K562 (cell line): ENCODE results near the gene PPARD.

Source experiments
- ARID1B ChIP-seq: fragments of 450-650 bp; IDR thresholded peaks from 2 replicates; pipeline ENCODE4 v1.6.1; 2016; ENCODE audit warnings: antibody characterized with exemption, mild to moderate bottlenecking, inconsistent platforms
- BACH1 ChIP-seq: fragments of 200-800 bp; sonication (Bioruptor generic); IDR thresholded peaks from 2 replicates; pipeline ENCODE4 v1.6.1; 2016; ENCODE audit warnings: missing genetic modification characterization, missing compliant biosample characterization
- NCOA2 ChIP-seq, 2 experiments: fragments of 450-650 bp; IDR thresholded peaks; 2 replicates each; pipeline ENCODE4 v1.6.1; 2018; ENCODE audit warnings: mild to moderate bottlenecking in 2 of 2, moderate library complexity in 1 of 2; ENCODE audit not compliant: partially characterized antibody in 2 of 2
- RNF2 ChIP-seq: sonication (generic); IDR thresholded peaks from 2 replicates; pipeline ENCODE4 v1.6.1; 2016
- TAL1 ChIP-seq: fragments of 450-650 bp; IDR thresholded peaks from 2 replicates; pipeline ENCODE4 v1.6.1; 2016; ENCODE audit warnings: mild to moderate bottlenecking
- TF ChIP-seq, protein P1 (sequence below), 3 experiments: IDR thresholded peaks in 2 of 3; conservative IDR thresholded peaks in 1 of 3; 2 replicates each; pipeline ENCODE4 v1.5.1; 2011 to 2012; ENCODE audit warnings: low read length in 3 of 3, mild to moderate bottlenecking in 3 of 3, control low read depth in 2 of 3, improper control_type of control experiment in 1 of 3, inconsistent platforms in 1 of 3, low read depth in 1 of 3, mixed read lengths in 1 of 3, moderate library complexity in 1 of 3; ENCODE audit not compliant: insufficient read depth in 2 of 3
- TF ChIP-seq, protein P2 (sequence below), 2 experiments: fragments of 200-800 bp in 1 of 2; sonication (Bioruptor generic) in 1 of 2; sonication (generic) in 1 of 2; formaldehyde crosslinking in 1 of 2; IDR thresholded peaks in 1 of 2; conservative IDR thresholded peaks in 1 of 2; 2 replicates each; pipeline versions ENCODE4 v1.5.0 to v1.6.1; 2016 to 2020; ENCODE audit warnings: missing compliant biosample characterization in 1 of 2, missing genetic modification characterization in 1 of 2, missing genetic modification reagents in 1 of 2
- TF ChIP-seq, protein P3 (sequence below): sonication (generic); formaldehyde crosslinking; IDR thresholded peaks from 2 replicates; pipeline ENCODE4 v1.8.1; 2023; ENCODE audit warnings: mild to moderate bottlenecking, missing genetic modification reagents

DNA sequence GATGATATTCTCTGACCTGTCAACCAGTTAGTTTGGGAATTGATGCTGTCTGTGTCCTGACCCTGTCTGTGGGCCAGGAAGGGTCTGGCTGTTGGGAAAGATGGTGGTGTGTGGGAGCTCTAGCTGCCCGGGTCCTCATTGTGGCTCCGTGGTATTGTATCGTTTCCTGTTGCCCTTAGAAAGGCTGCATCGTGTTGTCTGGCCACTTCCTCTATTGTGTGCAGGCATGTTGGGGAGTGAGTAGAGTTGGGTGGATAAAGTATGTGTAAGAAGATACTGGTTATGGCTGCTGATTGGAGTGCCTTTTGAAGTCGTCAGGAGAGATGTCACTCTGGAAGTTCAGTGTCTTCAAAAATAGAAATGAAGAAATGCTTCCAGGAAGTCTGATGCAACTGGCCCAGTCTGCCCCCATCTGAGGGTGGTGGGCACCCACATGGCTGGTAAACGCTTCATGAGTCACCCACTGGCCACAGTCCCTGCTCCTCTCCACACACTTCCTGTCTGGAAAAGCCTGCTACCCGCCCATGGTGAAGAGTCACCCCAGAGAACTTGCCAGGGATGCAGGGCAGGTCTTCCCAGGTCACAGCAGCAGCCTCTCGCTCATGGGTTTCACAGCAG is 27.9 kb downstream of the PPARD start:
- TF ChIP-seq, protein P1, sequence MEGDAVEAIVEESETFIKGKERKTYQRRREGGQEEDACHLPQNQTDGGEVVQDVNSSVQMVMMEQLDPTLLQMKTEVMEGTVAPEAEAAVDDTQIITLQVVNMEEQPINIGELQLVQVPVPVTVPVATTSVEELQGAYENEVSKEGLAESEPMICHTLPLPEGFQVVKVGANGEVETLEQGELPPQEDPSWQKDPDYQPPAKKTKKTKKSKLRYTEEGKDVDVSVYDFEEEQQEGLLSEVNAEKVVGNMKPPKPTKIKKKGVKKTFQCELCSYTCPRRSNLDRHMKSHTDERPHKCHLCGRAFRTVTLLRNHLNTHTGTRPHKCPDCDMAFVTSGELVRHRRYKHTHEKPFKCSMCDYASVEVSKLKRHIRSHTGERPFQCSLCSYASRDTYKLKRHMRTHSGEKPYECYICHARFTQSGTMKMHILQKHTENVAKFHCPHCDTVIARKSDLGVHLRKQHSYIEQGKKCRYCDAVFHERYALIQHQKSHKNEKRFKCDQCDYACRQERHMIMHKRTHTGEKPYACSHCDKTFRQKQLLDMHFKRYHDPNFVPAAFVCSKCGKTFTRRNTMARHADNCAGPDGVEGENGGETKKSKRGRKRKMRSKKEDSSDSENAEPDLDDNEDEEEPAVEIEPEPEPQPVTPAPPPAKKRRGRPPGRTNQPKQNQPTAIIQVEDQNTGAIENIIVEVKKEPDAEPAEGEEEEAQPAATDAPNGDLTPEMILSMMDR (IDR thresholded peaks at IDR 0.05 in 2 of 3, conservative IDR thresholded peaks at IDR 0.05 in 1 of 3; ENCODE audit: insufficient read depth in 2 of 3, low read depth in 1 of 3, low read length in 3 of 3): no peak
- TF ChIP-seq TAL1 (no peak), BACH1 (tag) (no peak), NCOA2 (IDR thresholded peaks at IDR 0.05; ENCODE audit: partially characterized antibody in 2 of 2) (no peak), RNF2 (no peak), ARID1B (peak; percentile 53; the same call in 1 of the 2 replicates)
- TF ChIP-seq, protein P2, sequence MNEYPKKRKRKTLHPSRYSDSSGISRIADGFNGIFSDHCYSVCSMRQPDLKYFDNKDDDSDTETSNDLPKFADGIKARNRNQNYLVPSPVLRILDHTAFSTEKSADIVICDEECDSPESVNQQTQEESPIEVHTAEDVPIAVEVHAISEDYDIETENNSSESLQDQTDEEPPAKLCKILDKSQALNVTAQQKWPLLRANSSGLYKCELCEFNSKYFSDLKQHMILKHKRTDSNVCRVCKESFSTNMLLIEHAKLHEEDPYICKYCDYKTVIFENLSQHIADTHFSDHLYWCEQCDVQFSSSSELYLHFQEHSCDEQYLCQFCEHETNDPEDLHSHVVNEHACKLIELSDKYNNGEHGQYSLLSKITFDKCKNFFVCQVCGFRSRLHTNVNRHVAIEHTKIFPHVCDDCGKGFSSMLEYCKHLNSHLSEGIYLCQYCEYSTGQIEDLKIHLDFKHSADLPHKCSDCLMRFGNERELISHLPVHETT (CRISPR knock-in tag; conservative IDR thresholded peaks at IDR 0.05 in 1 of 2, IDR thresholded peaks at IDR 0.05 in 1 of 2): peak in 1 of 2 experiments; percentile 73; a peak in 2 of 4 replicates
- TF ChIP-seq, protein P3, sequence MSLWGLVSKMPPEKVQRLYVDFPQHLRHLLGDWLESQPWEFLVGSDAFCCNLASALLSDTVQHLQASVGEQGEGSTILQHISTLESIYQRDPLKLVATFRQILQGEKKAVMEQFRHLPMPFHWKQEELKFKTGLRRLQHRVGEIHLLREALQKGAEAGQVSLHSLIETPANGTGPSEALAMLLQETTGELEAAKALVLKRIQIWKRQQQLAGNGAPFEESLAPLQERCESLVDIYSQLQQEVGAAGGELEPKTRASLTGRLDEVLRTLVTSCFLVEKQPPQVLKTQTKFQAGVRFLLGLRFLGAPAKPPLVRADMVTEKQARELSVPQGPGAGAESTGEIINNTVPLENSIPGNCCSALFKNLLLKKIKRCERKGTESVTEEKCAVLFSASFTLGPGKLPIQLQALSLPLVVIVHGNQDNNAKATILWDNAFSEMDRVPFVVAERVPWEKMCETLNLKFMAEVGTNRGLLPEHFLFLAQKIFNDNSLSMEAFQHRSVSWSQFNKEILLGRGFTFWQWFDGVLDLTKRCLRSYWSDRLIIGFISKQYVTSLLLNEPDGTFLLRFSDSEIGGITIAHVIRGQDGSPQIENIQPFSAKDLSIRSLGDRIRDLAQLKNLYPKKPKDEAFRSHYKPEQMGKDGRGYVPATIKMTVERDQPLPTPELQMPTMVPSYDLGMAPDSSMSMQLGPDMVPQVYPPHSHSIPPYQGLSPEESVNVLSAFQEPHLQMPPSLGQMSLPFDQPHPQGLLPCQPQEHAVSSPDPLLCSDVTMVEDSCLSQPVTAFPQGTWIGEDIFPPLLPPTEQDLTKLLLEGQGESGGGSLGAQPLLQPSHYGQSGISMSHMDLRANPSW (CRISPR knock-in tag): no peak
